ENCODE measurements around the gene HS3ST5. TPM values are rescaled to one million over a fixed set of nuclear protein-coding genes. Genes with fewer than 3 reads are reported as not detected.

HS3ST5 gene
- total RNA-seq, 4 donors from 2014 or later, result not detected

DNA sequence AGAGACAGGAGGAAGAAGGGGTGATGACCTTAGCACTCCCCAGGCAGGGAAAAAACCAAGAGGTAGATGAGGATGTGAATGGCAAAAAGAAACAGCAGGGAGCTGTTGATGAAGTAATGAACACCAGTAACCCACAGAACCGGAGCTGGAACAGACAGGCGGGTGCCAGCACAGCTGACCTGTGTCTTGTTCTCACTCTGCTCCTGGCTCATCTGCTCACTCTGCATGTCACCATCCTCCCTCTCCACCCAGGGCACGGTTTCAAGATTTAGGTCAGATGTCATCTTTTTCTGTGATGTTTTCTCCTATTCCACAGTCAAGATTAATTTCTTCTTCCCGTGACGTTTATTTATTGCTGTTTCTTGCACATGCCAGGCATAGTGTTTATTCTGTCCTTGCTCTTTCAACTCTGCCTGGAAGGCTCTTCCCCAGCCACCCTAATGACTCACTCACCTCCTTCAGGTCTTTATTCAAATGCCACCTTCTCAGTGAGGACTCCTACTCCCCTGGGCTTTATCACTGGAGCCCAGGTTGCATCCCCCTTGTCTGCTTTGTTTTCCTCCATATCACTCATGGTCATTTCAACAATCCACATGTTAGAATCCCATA is 207.4 kb downstream of the HS3ST5 start:
- no peak for DNase-seq
- TF ChIP-seq POLR2A (IDR thresholded peaks at IDR 0.05), result no peak
- TF ChIP-seq, protein P1, sequence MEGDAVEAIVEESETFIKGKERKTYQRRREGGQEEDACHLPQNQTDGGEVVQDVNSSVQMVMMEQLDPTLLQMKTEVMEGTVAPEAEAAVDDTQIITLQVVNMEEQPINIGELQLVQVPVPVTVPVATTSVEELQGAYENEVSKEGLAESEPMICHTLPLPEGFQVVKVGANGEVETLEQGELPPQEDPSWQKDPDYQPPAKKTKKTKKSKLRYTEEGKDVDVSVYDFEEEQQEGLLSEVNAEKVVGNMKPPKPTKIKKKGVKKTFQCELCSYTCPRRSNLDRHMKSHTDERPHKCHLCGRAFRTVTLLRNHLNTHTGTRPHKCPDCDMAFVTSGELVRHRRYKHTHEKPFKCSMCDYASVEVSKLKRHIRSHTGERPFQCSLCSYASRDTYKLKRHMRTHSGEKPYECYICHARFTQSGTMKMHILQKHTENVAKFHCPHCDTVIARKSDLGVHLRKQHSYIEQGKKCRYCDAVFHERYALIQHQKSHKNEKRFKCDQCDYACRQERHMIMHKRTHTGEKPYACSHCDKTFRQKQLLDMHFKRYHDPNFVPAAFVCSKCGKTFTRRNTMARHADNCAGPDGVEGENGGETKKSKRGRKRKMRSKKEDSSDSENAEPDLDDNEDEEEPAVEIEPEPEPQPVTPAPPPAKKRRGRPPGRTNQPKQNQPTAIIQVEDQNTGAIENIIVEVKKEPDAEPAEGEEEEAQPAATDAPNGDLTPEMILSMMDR (IDR thresholded peaks at IDR 0.05), result no peak
- Histone ChIP-seq H3K36me3 (no peaks in the 10 kb centered on the region), H3K27ac (no peak overlapping the region), H3K4me3 (replicated peaks in 1 of 3) (no peak overlapping the region), H3K9me3 (no peaks in the 10 kb centered on the region), H3K27me3 (no peaks in the 10 kb centered on the region), H3K4me1 (no peaks in the 10 kb centered on the region)
- intact Hi-C loops (cut with DNase I), result no loop called here
- 67 to 75% methylated on average over 5 of the region's 5 CpGs for WGBS, 2 donors

DNA sequence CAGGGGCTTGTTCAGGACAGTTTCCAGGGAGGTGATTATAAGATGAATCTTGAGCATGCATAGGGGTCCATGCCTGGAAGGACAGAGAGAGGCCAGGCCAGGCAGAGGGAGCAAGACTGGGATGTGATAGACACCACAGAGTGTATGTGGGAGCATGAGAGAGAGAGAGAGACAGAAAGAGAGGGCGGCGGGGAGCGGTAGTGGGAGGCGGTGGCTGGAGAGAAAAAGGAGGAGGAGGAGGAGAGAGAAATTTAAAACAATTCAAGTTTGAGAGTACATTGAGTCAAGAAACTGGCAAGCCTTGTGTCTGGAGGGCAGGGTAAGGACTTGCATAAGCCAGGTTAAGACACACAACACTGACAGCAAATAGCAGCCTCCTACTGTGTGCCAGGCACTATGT is 209.0 kb downstream of the HS3ST5 start:
- no peaks in the 10 kb centered on the region for H3K9me3 ChIP-seq
- H3K4me1 ChIP-seq, result no peaks in the 10 kb centered on the region
- intact Hi-C loops (cut with DNase I), result no loop called here
- TF ChIP-seq, protein P1 (IDR thresholded peaks at IDR 0.05), result no peak
- TF ChIP-seq POLR2A (IDR thresholded peaks at IDR 0.05), result no peak
- DNase-seq, result no peak
- no peaks in the 10 kb centered on the region for H3K36me3 ChIP-seq
- no peak overlapping the region for H3K4me3 ChIP-seq (replicated peaks in 1 of 3)
- H3K27me3 ChIP-seq, result no peaks in the 10 kb centered on the region
- WGBS, 2 donors, result 92 to 94% methylated on average over 4 of the region's 4 CpGs
- H3K27ac ChIP-seq, result no peak overlapping the region

GRCh38 chr6:114131945-114132344 is 210.9 kb downstream of the HS3ST5 start:
- DNase-seq, result no peak
- H3K4me3 ChIP-seq (replicated peaks in 1 of 3), result no peak overlapping the region
- no peaks in the 10 kb centered on the region for H3K9me3 ChIP-seq
- H3K36me3 ChIP-seq, result no peaks in the 10 kb centered on the region
- no peaks in the 10 kb centered on the region for H3K27me3 ChIP-seq
- no peak overlapping the region for H3K27ac ChIP-seq
- no peaks in the 10 kb centered on the region for H3K4me1 ChIP-seq
- WGBS, 2 donors, result 81 to 86% methylated on average over 1 of the region's 1 CpG
- intact Hi-C loops (cut with DNase I), result no loop called here
- TF ChIP-seq, protein P1 (IDR thresholded peaks at IDR 0.05), result no peak
- TF ChIP-seq POLR2A (IDR thresholded peaks at IDR 0.05), result no peak

DNA sequence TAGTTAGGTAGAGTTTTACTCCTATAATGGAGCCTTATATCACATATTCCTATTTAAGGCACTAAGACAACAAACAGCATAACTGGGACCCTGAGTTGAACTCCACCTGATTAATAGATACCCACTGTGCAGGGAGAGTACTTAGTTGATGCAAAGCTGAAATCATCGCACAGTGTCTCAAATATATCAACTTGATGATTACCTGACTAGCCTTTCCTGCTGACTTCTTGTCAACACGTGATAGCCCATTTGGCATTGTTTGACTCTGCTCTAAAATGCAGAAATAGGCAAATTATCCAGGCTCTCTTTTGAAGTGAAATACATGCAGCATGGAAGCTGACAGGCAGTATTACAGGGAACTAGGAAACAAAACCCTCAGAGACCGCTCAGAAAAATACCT is 217.2 kb downstream of the HS3ST5 start:
- intact Hi-C loops (cut with DNase I), result no loop called here
- WGBS, 2 donors, result 71 to 72% methylated on average over 3 of the region's 3 CpGs
- no peak overlapping the region for H3K4me3 ChIP-seq (replicated peaks in 1 of 3)

DNA sequence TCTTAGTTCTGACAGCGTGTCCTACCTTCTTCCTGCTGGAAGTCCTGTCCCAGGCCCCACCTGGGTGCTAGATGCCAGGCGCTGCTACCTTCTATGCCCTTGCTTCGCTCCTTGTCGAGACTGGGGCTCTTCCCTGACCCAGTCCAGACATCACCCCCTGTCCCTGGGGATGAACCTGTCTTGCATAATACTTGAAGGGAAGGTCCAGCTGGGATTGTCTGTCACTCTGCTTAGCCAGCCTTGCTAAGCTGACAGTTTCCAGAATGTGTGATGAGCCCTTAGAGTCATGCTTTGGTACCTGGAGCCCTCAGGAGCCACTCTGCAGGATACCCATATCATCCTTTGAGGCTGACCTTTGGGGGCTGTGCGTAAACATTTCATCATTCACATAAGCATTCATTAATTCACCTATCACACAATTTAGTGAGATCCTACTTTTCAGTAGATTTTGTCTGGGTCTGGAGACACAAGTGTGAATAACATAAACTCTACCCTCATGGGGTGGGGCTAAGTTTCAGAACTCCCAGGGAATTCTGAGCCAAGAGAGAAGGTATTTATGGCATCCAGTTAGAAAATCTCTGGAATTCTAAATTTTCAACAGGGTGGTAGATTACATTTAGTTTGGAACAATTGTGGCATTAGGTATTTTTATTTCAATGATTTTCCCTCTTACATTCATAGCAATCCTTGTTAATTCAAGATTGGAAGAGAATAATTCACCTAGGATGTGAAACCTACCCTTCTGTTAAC is 220.7 kb downstream of the HS3ST5 start:
- Histone ChIP-seq H3K4me1 (no peaks in the 10 kb centered on the region), H3K4me3 (replicated peaks in 1 of 3) (no peak overlapping the region), H3K9me3 (no peaks in the 10 kb centered on the region), H3K27ac (no peak overlapping the region), H3K36me3 (no peaks in the 10 kb centered on the region), H3K27me3 (no peaks in the 10 kb centered on the region)
- TF ChIP-seq, protein P1 (IDR thresholded peaks at IDR 0.05), result no peak
- TF ChIP-seq POLR2A (IDR thresholded peaks at IDR 0.05), result no peak
- intact Hi-C loops (cut with DNase I), result no loop called here
- WGBS, 2 donors, result 82 to 87% methylated on average over 5 of the region's 5 CpGs
- DNase-seq, result no peak

More for the DNA sequence above, 217.2 kb downstream of the HS3ST5 start:
- H3K27me3 ChIP-seq, result no peaks in the 10 kb centered on the region
- H3K4me1 ChIP-seq, result no peaks in the 10 kb centered on the region
- H3K36me3 ChIP-seq, result no peaks in the 10 kb centered on the region
- H3K27ac ChIP-seq, result no peak overlapping the region
- TF ChIP-seq, protein P1 (IDR thresholded peaks at IDR 0.05), result no peak
- H3K9me3 ChIP-seq, result no peaks in the 10 kb centered on the region
- DNase-seq, result no peak

Measured in thyroid gland (tissue), 4 donors.